ENCODE measurements around the gene POLE4. TPM values are rescaled to one million over a fixed set of nuclear protein-coding genes. Genes with fewer than 3 reads are reported as not detected.

The POLE4 gene, protein sequence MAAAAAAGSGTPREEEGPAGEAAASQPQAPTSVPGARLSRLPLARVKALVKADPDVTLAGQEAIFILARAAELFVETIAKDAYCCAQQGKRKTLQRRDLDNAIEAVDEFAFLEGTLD
- 29.4 and 31.3 TPM in 2 replicates for total RNA-seq

DNA sequence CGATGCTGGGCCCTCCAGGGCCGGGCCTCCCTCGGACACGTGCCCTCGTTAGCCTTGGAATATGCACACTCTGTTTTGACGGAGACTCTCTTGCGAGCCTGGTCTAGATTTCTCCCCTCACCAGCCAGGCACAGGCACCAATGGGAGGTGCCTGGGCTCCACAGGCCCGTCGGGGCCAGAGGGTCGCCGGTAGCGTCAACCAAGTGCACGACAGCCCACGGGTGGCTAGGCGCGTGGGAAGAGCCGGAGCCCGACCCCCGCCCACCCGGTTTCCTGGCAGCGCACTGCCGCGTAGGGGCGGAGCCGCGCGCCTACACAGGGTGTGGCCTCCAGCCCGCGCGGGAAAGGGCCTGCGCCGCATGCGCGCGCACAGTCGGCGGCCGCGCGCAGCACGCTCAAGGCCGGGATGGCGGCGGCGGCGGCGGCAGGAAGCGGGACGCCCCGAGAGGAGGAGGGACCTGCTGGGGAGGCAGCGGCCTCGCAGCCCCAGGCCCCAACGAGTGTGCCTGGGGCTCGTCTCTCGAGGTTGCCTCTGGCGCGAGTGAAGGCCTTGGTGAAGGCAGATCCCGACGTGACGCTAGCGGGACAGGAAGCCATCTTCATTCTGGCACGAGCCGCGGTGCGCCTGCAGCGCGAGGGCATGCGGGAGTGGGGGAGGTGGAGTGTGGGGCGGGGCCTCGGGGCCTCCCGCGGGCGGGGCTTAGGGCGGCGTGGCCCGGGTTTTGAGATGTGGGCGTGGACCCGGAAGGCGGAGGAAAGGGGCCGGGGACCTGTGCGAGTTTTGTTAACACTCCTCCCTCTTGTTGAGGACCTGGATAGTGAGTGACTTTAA lies at the start of gene POLE4:
Gene POLE4 (plus strand): TSS at position 370 of the 832 bp plus-strand sequence. CDS start 37 bp downstream, at position 407.

Other genes starting within 250 kb of the POLE4 start
- 4.2 and 4.6 TPM in 2 replicates for gene HK2, start 124.5 kb upstream of the POLE4 start, total RNA-seq
- not detected in 2 replicates for gene TACR1, start 240.9 kb downstream of the POLE4 start, total RNA-seq